HepG2 (cell line): ENCODE measurements around the gene PEX5L. TPM values are rescaled to one million over a fixed set of nuclear protein-coding genes. Genes with fewer than 3 reads are reported as not detected.

ENCODE experiments used
- ATAC-seq: fragments of 200-7000 bp; cut with Tn5 transposase; 3 replicates; pipeline ENCODE4 v1.9.1; 2020; ENCODE audit warnings: mild to moderate bottlenecking, moderate library complexity
- BruUV-seq: library from RNA; stranded (reverse); fragments of 400-500 nt; replicated peaks from 2 replicates; lab custom pipeline; 2021; lab: Mats Ljungman, UMichigan
- CTCF ChIA-PET: fragments of 300-600 bp; formaldehyde crosslinking; extraction: SDS; loops from one replicate; lab custom pipeline; 2021; ENCODE audit warnings: low total read pairs, inconsistent platforms, low intra/inter-chr PET ratio; lab: Yijun Ruan, JAX
- POLR2A ChIA-PET: fragments of 350-600 bp; sonication (Branson Sonifier 250); formaldehyde crosslinking; loops from one replicate; lab custom pipeline; 2020; ENCODE audit warnings: antibody characterized with exemption, inconsistent platforms; lab: Yijun Ruan, JAX
- DNase-seq: peaks from one replicate; pipeline ENCODE4 v3.0.0-alpha.2; 2015; ENCODE audit warnings: low spot score
- FAIRE-seq: peaks from 3 replicates; lab custom pipeline; 2011; peaks lifted over from hg19 to GRCh38; lab: Jason Lieb, UNC
- H2AFZ ChIP-seq: one replicate; pipeline ENCODE4 v1.6.1; 2011; ENCODE audit warnings: low read length, inconsistent platforms
- H3K27ac ChIP-seq: fragments of 300-600 bp; 3 replicates; pipeline ENCODE4 v1.8.0; 2011; ENCODE audit warnings: mixed run types, mild to moderate bottlenecking, mixed read lengths, low read length, inconsistent platforms; ENCODE audit not compliant: insufficient read depth; ENCODE audit errors: extremely low read length
- H3K27me3 ChIP-seq, 2 experiments: fragments of 200-600 bp in 1 of 2; 2 replicates in 1 of 2; 3 replicates in 1 of 2; pipeline versions ENCODE4 v1.6.0 to v1.8.0; 2011; ENCODE audit warnings: low read length in 2 of 2, mild to moderate bottlenecking in 2 of 2, moderate library complexity in 2 of 2, inconsistent platforms in 1 of 2; ENCODE audit not compliant: insufficient read depth in 2 of 2, control insufficient read depth in 1 of 2
- H3K36me3 ChIP-seq, 2 experiments: fragments of 200-600 bp in 1 of 2; replicated peaks in 1 of 2; 2 replicates in 1 of 2; 3 replicates in 1 of 2; pipeline versions ENCODE4 v1.5.1 to v1.8.0; 2011; ENCODE audit warnings: low read length in 2 of 2, inconsistent platforms in 1 of 2; ENCODE audit not compliant: insufficient read depth in 2 of 2, control insufficient read depth in 1 of 2
- H3K4me1 ChIP-seq: 2 replicates; pipeline ENCODE4 v1.5.1; 2012; ENCODE audit warnings: low read length, inconsistent platforms; ENCODE audit not compliant: insufficient read depth
- H3K4me2 ChIP-seq: 2 replicates; pipeline ENCODE4 v1.6.0; 2011; ENCODE audit warnings: low read depth, low read length, inconsistent platforms
- H3K4me3 ChIP-seq, 3 experiments: fragments of 200-600 bp in 1 of 3; sonication (generic), shearing (Covaris generic) in 1 of 3; replicated peaks in 1 of 3; 2 replicates each; pipeline ENCODE4 v1.5.1; 2011 to 2016; ENCODE audit warnings: low read length in 3 of 3, inconsistent platforms in 2 of 3, low read depth in 2 of 3, mild to moderate bottlenecking in 2 of 3, control low read depth in 1 of 3, mixed read lengths in 1 of 3; ENCODE audit not compliant: insufficient read depth in 1 of 3
- H3K79me2 ChIP-seq: one replicate; pipeline ENCODE4 v1.6.1; 2011; ENCODE audit warnings: low read length, inconsistent platforms; ENCODE audit not compliant: insufficient read depth
- H3K9ac ChIP-seq: 2 replicates; pipeline ENCODE4 v1.6.0; 2011; ENCODE audit warnings: mild to moderate bottlenecking, low read depth, low read length, inconsistent platforms; ENCODE audit not compliant: insufficient read depth
- H3K9me3 ChIP-seq: 2 replicates; pipeline ENCODE4 v1.5.1; 2012; ENCODE audit warnings: mild to moderate bottlenecking, low read length
- H4K20me1 ChIP-seq: 2 replicates; pipeline ENCODE4 v1.6.0; 2011; ENCODE audit warnings: inconsistent platforms, mild to moderate bottlenecking, low read length, moderate library complexity; ENCODE audit not compliant: insufficient read depth
- CREB1 ChIP-seq, 2 experiments: fragments of 450-650 bp in 1 of 2; IDR thresholded peaks; 2 replicates each; pipeline ENCODE4 v1.6.1; 2016 to 2017; ENCODE audit warnings: control low read depth in 1 of 2, mild to moderate bottlenecking in 1 of 2, missing compliant biosample characterization in 1 of 2, missing genetic modification characterization in 1 of 2
- FOSL2 ChIP-seq: sonication (generic); formaldehyde crosslinking; IDR thresholded peaks from 2 replicates; pipeline ENCODE4 v1.4.0; 2020; ENCODE audit warnings: missing genetic modification reagents
- NKX3-1 ChIP-seq: sonication (generic); formaldehyde crosslinking; IDR thresholded peaks from 2 replicates; pipeline ENCODE4 v1.5.0; 2020; ENCODE audit warnings: missing genetic modification reagents
- ZBTB1 ChIP-seq: sonication (generic); formaldehyde crosslinking; IDR thresholded peaks from 2 replicates; pipeline ENCODE4 v1.4.0; 2020; ENCODE audit warnings: missing genetic modification reagents, borderline replicate concordance
- ZBTB33 ChIP-seq: sonication (generic); formaldehyde crosslinking; IDR thresholded peaks from 2 replicates; pipeline ENCODE4 v1.4.0; 2020; ENCODE audit warnings: missing genetic modification reagents
- ZNF780A ChIP-seq: sonication (generic); formaldehyde crosslinking; IDR thresholded peaks from 2 replicates; pipeline ENCODE4 v1.8.0; 2022; ENCODE audit warnings: mild to moderate bottlenecking, missing genetic modification reagents, moderate library complexity
- WGBS: methylation state at CpG from one replicate; pipeline ENCODE4 v1.1.6; 2017; ENCODE audit warnings: low lambda C conversion rate; 5-methylcytosine and 5-hydroxymethylcytosine counted together
- in situ Hi-C: cut with HindIII; loops from 2 replicates; pipeline ENCODE4 v1.10.0; 2017; ENCODE audit warnings: low pct_unique_long_range_greater_than_20kb; ENCODE audit not compliant: extremely low pct_ligation_motif_present
- intact Hi-C: fragments of 100-400 bp; cut with micrococcal nuclease; formaldehyde crosslinking; loops from one replicate; pipeline ENCODE4 v1.10.0; 2022; ENCODE audit not compliant: unreplicated experiment
- polyA plus RNA-seq, 8 experiments: library from polyadenylated mRNA; depleted of rRNA in 3 of 8; stranded (reverse) in 7 of 8; unstranded in 1 of 8; fragments of >200 nt; fragmentation: Illumina TruSeq in 4 of 8; extraction: Trizol in 4 of 8; gene quantifications; 2 replicates each; pipeline versions ENCODE4 v1.2.1 to v1.2.3, GENCODE V29; 2011 to 2016; ENCODE audit warnings: low read depth in 4 of 8, missing spikeins in 1 of 8, mixed read lengths in 1 of 8; ENCODE audit not compliant: insufficient read depth in 1 of 8
- total RNA-seq, 5 experiments: library from RNA; depleted of rRNA; stranded (reverse); fragments of >200 nt; fragmentation: Illumina TruSeq; extraction: Trizol; gene quantifications; 2 replicates each; pipeline ENCODE4 v1.2.3, GENCODE V29; 2016; ENCODE audit warnings: low read depth in 1 of 5
- TF ChIP-seq, protein P1 (sequence below): IDR thresholded peaks from 2 replicates; pipeline ENCODE4 v1.6.1; 2016; ENCODE audit warnings: low read depth
- TF ChIP-seq, protein P2 (sequence below): sonication (generic); formaldehyde crosslinking; IDR thresholded peaks from 2 replicates; pipeline ENCODE4 v1.4.0; 2020; ENCODE audit warnings: mild to moderate bottlenecking, missing genetic modification reagents

The PEX5L gene
- total and polyA plus RNA-seq, 2 of the 13 experiments (the other 11 are each of a cell fraction or from before 2014, with no cell fraction given), result not detected

- ChIA-PET POLR2A (no interaction called here), CTCF (no interaction called here)
- Histone ChIP-seq H3K79me2 (no peaks in the 10 kb centered on the region), H3K4me3 (no peak overlapping the region), H3K4me1 (no peaks in the 10 kb centered on the region), H2AFZ (no peak overlapping the region), H3K36me3 (peaks cover 12 to 45% of the 10 kb centered on the region in 2 experiments), H3K4me2 (no peak overlapping the region), H3K27me3 (peaks cover 0 to 1% of the 10 kb centered on the region in 2 experiments; a peak in 1 of 5 replicates)
- 96% methylated on average over 8 of the region's 8 CpGs for WGBS
- in situ Hi-C loops (no loop called here), intact Hi-C loops (no loop called here)
- ATAC-seq, result no peak
- TF ChIP-seq NKX3-1 (CRISPR knock-in tag) (no peak), ZBTB33 (CRISPR knock-in tag) (peak; percentile 97), ZNF780A (no peak), FOSL2 (peak; percentile 83), CREB1 (IDR thresholded peaks at IDR 0.05) (0 out of 2 replicates have a peak, but pooled peaks have one; percentile 31), CREB1 (CRISPR knock-in tag; IDR thresholded peaks at IDR 0.05) (no peak)
- TF ChIP-seq, all 625 proteins: peak for 3
- H3K9me3 ChIP-seq, result no peaks in the 10 kb centered on the region
- DNase-seq (peak; percentile 24), FAIRE-seq (no peak)
- no peak overlapping the region for H3K9ac ChIP-seq
- no peaks in the 10 kb centered on the region for H4K20me1 ChIP-seq
- no peak overlapping the region for H3K27ac ChIP-seq
- BruUV-seq, result no TSS peak
These were observed 275.8 kb downstream of the PEX5L start for GRCh38 chr3:179760944-179761343.

DNA sequence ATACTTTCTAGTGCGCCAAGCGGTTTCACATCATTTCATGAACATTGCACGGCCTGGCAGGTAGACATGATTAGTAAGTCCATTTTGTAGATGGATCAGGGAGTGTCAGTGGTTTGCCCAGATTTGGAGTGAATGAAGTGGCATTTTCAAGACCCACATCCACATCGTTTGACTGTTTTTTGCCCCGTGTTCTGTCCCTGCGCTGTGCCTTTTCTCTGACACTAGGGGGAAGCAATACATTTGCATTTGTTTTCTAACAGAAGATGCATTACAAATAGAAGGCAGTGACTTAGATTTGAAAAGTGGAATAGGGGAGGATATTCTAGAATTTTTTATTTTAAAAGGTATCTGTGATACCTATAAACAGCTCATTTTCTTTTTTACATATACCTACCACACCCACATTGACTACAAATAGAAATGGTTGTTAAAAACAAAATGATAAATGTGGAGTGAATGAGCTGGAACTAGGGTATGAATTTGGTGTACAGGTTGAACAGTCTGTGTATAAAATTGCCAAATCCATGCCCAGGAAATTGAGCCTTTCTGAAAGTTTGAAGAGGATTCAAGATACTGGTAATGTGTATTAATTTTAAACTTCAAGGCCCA is 285.9 kb downstream of the PEX5L start:
- no peak overlapping the region for H3K4me3 ChIP-seq
- no TSS peak for BruUV-seq
- H3K36me3 ChIP-seq, result peaks cover 20 to 60% of the 10 kb centered on the region in 2 experiments; a peak in 4 of 5 replicates
- no peak for FAIRE-seq
- intact Hi-C loops (no loop called here), in situ Hi-C loops (no loop called here)
- H2AFZ ChIP-seq, result no peak overlapping the region
- no peak overlapping the region for H3K9ac ChIP-seq
- no peak overlapping the region for H3K4me2 ChIP-seq
- no peaks in the 10 kb centered on the region for H3K79me2 ChIP-seq
- CTCF ChIA-PET, result no interaction called here
- H3K9me3 ChIP-seq, result no peaks in the 10 kb centered on the region
- WGBS, result 63% methylated on average over 6 of the region's 6 CpGs
- DNase-seq, result peak; percentile 17
- no peaks in the 10 kb centered on the region for H3K27me3 ChIP-seq
- POLR2A ChIA-PET, result no interaction called here
- no peak overlapping the region for H3K27ac ChIP-seq
- no peaks in the 10 kb centered on the region for H4K20me1 ChIP-seq
- peak; percentile 78 for ATAC-seq
- H3K4me1 ChIP-seq, result no peaks in the 10 kb centered on the region
- TF ChIP-seq, protein P1, sequence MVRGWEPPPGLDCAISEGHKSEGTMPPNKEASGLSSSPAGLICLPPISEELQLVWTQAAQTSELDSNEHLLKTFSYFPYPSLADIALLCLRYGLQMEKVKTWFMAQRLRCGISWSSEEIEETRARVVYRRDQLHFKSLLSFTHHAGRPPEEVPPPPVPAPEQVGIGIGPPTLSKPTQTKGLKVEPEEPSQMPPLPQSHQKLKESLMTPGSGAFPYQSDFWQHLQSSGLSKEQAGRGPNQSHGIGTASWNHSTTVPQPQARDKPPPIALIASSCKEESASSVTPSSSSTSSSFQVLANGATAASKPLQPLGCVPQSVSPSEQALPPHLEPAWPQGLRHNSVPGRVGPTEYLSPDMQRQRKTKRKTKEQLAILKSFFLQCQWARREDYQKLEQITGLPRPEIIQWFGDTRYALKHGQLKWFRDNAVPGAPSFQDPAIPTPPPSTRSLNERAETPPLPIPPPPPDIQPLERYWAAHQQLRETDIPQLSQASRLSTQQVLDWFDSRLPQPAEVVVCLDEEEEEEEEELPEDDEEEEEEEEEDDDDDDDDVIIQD, result 0 out of 2 replicates have a peak, but pooled peaks have one; percentile 11
- TF ChIP-seq ZBTB1 (CRISPR knock-in tag), result no peak
- TF ChIP-seq, protein P2, sequence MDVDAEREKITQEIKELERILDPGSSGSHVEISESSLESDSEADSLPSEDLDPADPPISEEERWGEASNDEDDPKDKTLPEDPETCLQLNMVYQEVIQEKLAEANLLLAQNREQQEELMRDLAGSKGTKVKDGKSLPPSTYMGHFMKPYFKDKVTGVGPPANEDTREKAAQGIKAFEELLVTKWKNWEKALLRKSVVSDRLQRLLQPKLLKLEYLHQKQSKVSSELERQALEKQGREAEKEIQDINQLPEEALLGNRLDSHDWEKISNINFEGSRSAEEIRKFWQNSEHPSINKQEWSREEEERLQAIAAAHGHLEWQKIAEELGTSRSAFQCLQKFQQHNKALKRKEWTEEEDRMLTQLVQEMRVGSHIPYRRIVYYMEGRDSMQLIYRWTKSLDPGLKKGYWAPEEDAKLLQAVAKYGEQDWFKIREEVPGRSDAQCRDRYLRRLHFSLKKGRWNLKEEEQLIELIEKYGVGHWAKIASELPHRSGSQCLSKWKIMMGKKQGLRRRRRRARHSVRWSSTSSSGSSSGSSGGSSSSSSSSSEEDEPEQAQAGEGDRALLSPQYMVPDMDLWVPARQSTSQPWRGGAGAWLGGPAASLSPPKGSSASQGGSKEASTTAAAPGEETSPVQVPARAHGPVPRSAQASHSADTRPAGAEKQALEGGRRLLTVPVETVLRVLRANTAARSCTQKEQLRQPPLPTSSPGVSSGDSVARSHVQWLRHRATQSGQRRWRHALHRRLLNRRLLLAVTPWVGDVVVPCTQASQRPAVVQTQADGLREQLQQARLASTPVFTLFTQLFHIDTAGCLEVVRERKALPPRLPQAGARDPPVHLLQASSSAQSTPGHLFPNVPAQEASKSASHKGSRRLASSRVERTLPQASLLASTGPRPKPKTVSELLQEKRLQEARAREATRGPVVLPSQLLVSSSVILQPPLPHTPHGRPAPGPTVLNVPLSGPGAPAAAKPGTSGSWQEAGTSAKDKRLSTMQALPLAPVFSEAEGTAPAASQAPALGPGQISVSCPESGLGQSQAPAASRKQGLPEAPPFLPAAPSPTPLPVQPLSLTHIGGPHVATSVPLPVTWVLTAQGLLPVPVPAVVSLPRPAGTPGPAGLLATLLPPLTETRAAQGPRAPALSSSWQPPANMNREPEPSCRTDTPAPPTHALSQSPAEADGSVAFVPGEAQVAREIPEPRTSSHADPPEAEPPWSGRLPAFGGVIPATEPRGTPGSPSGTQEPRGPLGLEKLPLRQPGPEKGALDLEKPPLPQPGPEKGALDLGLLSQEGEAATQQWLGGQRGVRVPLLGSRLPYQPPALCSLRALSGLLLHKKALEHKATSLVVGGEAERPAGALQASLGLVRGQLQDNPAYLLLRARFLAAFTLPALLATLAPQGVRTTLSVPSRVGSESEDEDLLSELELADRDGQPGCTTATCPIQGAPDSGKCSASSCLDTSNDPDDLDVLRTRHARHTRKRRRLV (CRISPR knock-in tag), result no peak
